Sciatic nerve (tissue), 2 donors: ENCODE data around the gene PTPRE. TPM values are rescaled to one million over a fixed set of nuclear protein-coding genes. Genes with fewer than 3 reads are reported as not detected.

Experiments
- ATAC-seq: fragments of 200-7000 bp; cut with Tn5 transposase; one replicate; pipeline ENCODE4 v1.9.1; 2020; ENCODE audit warnings: mild to moderate bottlenecking, moderate library complexity
- DNase-seq: peaks from one replicate; pipeline ENCODE4 v3.0.0-alpha.2; 2020; ENCODE audit warnings: low spot score
- intact Hi-C: fragments of 100-400 bp; cut with DNase I; formaldehyde crosslinking; loops from one replicate; pipeline ENCODE4 v1.14.2; 2022
- total RNA-seq: library from RNA; stranded (reverse); fragmentation: NEBNext Ultra II Directional; extraction: Animal tissue kit (Norgen Biotek cat#: 25700); gene quantifications from one replicate; pipeline ENCODE4 v1.2.1, GENCODE V29; 2021
- donor health status: DM: no; HTN: no; CAD: no.
- donor health status: DM: no; HTN: no; CAD: no.

Gene PTPRE
- total RNA-seq: 53.0 TPM

- ATAC-seq (peak; percentile 88), DNase-seq (peak; percentile 85)
- intact Hi-C loops: loop anchor here (2.0 kb wide), 1 partner anchor 104 kb away; no protein-coding TSS in a partner anchor
These were observed at the start of gene PTPRE for GRCh38 chr10:127906548-127907377. PTPRE (plus strand) TSS chr10:127907103; CDS start chr10:128040882, 133,779 bp downstream.

GRCh38 chr10:127860592-127860991 is 46.3 kb upstream of the PTPRE start:
- ATAC-seq (no peak), DNase-seq (no peak)
- intact Hi-C loops: no loop called here

GRCh38 chr10:127863231-127863825 is 43.6 kb upstream of the PTPRE start:
- DNase-seq (no peak), ATAC-seq (no peak)
- intact Hi-C loops: no loop called here

- DNase-seq (no peak), ATAC-seq (no peak)
- intact Hi-C loops: no loop called here
These were observed 40.5 kb upstream of the PTPRE start for GRCh38 chr10:127866276-127867013.

GRCh38 chr10:127867805-127868204 is 39.1 kb upstream of the PTPRE start:
- ATAC-seq (no peak), DNase-seq (no peak)
- intact Hi-C loops: no loop called here

- intact Hi-C loops: no loop called here
- DNase-seq: no peak
- no peak for ATAC-seq
These were observed 37.6 kb upstream of the PTPRE start for GRCh38 chr10:127869329-127869728.

GRCh38 chr10:127871631-127872010 is 35.3 kb upstream of the PTPRE start:
- ATAC-seq (no peak), DNase-seq (no peak)

GRCh38 chr10:127872011-127872761 is 34.7 kb upstream of the PTPRE start:
- ATAC-seq (peak; percentile 30), DNase-seq (no peak)
- intact Hi-C loops: no loop called here

More at GRCh38 chr10:127871631-127872010, 35.3 kb upstream of the PTPRE start:
- intact Hi-C loops: no loop called here

- no peak for DNase-seq
- ATAC-seq: no peak
- intact Hi-C loops: no loop called here
These were observed 33.9 kb upstream of the PTPRE start for GRCh38 chr10:127872871-127873600.

GRCh38 chr10:127873901-127874470 is 32.9 kb upstream of the PTPRE start:
- intact Hi-C loops: no loop called here
- DNase-seq (no peak), ATAC-seq (no peak)

- no peak for DNase-seq
- intact Hi-C loops: no loop called here
- no peak for ATAC-seq
These were observed 32.0 kb upstream of the PTPRE start for GRCh38 chr10:127874671-127875448.

GRCh38 chr10:127875449-127875765 is 31.5 kb upstream of the PTPRE start:
- DNase-seq: no peak
- intact Hi-C loops: no loop called here
- ATAC-seq: no peak

GRCh38 chr10:127875916-127876315 is 31.0 kb upstream of the PTPRE start:
- no peak for DNase-seq
- intact Hi-C loops: no loop called here
- ATAC-seq: no peak

GRCh38 chr10:127877116-127877515 is 29.8 kb upstream of the PTPRE start:
- DNase-seq: no peak
- intact Hi-C loops: no loop called here
- ATAC-seq: no peak

- DNase-seq: no peak
- no peak for ATAC-seq
- intact Hi-C loops: no loop called here
These were observed 29.2 kb upstream of the PTPRE start for GRCh38 chr10:127877699-127878098.

- intact Hi-C loops: no loop called here
- ATAC-seq: peak; percentile 73
- DNase-seq: no peak
These were observed 28.3 kb upstream of the PTPRE start for GRCh38 chr10:127878475-127879055.

- intact Hi-C loops: no loop called here
These were observed 26.3 kb upstream of the PTPRE start for GRCh38 chr10:127880557-127880956.

More at GRCh38 chr10:127880557-127880956, 26.3 kb upstream of the PTPRE start:
- no peak for DNase-seq
- ATAC-seq: peak; percentile 79
